ENCODE results near the gene ZNF740.

Gene ZNF740

GRCh38 chr12:53241623-53242412 is 61.3 kb downstream of the ZNF740 start:
- ATAC-seq, result no peak

GRCh38 chr12:53244337-53244736 is 63.8 kb downstream of the ZNF740 start:
- TF ChIP-seq TCF4 (CRISPR knock-in tag; IDR thresholded peaks at IDR 0.05; ENCODE audit: borderline replicate concordance), result no peak
- TF ChIP-seq ZNF8 (CRISPR knock-in tag; IDR thresholded peaks at IDR 0.05), result no peak
- TF ChIP-seq TOX (CRISPR knock-in tag; IDR thresholded peaks at IDR 0.05; ENCODE audit: borderline replicate concordance), result no peak
- no peak; the same call in 1 of the 3 replicates for ATAC-seq

More at GRCh38 chr12:53241623-53242412, 61.3 kb downstream of the ZNF740 start:
- TF ChIP-seq GLIS3 (CRISPR knock-in tag; IDR thresholded peaks at IDR 0.05) (no peak), CSDC2 (CRISPR knock-in tag; IDR thresholded peaks at IDR 0.05) (no peak), CREB5 (CRISPR knock-in tag; IDR thresholded peaks at IDR 0.05; ENCODE audit: low read depth) (no peak), RARB (CRISPR knock-in tag; IDR thresholded peaks at IDR 0.05) (no peak), TOX (CRISPR knock-in tag; IDR thresholded peaks at IDR 0.05; ENCODE audit: borderline replicate concordance) (no peak), POU6F1 (CRISPR knock-in tag; IDR thresholded peaks at IDR 0.05; ENCODE audit: borderline replicate concordance, low read depth) (no peak), ZFP3 (CRISPR knock-in tag; IDR thresholded peaks at IDR 0.05) (no peak), BACH2 (CRISPR knock-in tag; IDR thresholded peaks at IDR 0.05; ENCODE audit: borderline replicate concordance) (no peak), OSR1 (CRISPR knock-in tag; IDR thresholded peaks at IDR 0.05) (no peak), TCF4 (CRISPR knock-in tag; IDR thresholded peaks at IDR 0.05; ENCODE audit: borderline replicate concordance) (no peak), TSHZ2 (CRISPR knock-in tag; IDR thresholded peaks at IDR 0.05) (no peak), ZNF8 (CRISPR knock-in tag; IDR thresholded peaks at IDR 0.05) (no peak), ESRRG (CRISPR knock-in tag; IDR thresholded peaks at IDR 0.05) (no peak), ZC3H10 (CRISPR knock-in tag; IDR thresholded peaks at IDR 0.05) (no peak), PATZ1 (CRISPR knock-in tag; IDR thresholded peaks at IDR 0.05; ENCODE audit: borderline replicate concordance) (no peak)
